GM10847 (cell line): ENCODE results near the gene PELI2.

Experiments used
- POLR2A ChIP-seq: IDR thresholded peaks from 2 replicates; pipeline ENCODE4 v1.6.1; 2011; ENCODE audit not compliant: insufficient read length; ENCODE audit errors: extremely low read depth

The PELI2 gene

GRCh38 chr14:56173365-56173922 is 55.2 kb downstream of the PELI2 start:
- no peak for TF ChIP-seq POLR2A

GRCh38 chr14:56175773-56176172 is 57.6 kb downstream of the PELI2 start:
- no peak for TF ChIP-seq POLR2A

- TF ChIP-seq POLR2A: no peak
These were observed 58.3 kb downstream of the PELI2 start for GRCh38 chr14:56176530-56176929.

- no peak for TF ChIP-seq POLR2A
These were observed 58.8 kb downstream of the PELI2 start for GRCh38 chr14:56177036-56177435.

GRCh38 chr14:56180754-56181542 is 62.7 kb downstream of the PELI2 start:
- no peak for TF ChIP-seq POLR2A

- TF ChIP-seq POLR2A: no peak
These were observed 63.5 kb downstream of the PELI2 start for GRCh38 chr14:56181681-56182085.

- TF ChIP-seq POLR2A: no peak
These were observed 64.2 kb downstream of the PELI2 start for GRCh38 chr14:56182410-56182809.

GRCh38 chr14:56183631-56184157 is 65.5 kb downstream of the PELI2 start:
- TF ChIP-seq POLR2A: no peak

GRCh38 chr14:56185992-56186391 is 67.8 kb downstream of the PELI2 start:
- no peak for TF ChIP-seq POLR2A

- no peak for TF ChIP-seq POLR2A
These were observed 69.5 kb downstream of the PELI2 start for GRCh38 chr14:56187736-56188135.

GRCh38 chr14:56189307-56189706 is 71.1 kb downstream of the PELI2 start:
- TF ChIP-seq POLR2A: no peak

GRCh38 chr14:56193347-56193746 is 75.1 kb downstream of the PELI2 start:
- TF ChIP-seq POLR2A: no peak

GRCh38 chr14:56194042-56194441 is 75.8 kb downstream of the PELI2 start:
- TF ChIP-seq POLR2A: no peak

- TF ChIP-seq POLR2A: no peak
These were observed 77.0 kb downstream of the PELI2 start for GRCh38 chr14:56195223-56195622.

GRCh38 chr14:56195704-56196103 is 77.5 kb downstream of the PELI2 start:
- TF ChIP-seq POLR2A: no peak

GRCh38 chr14:56196274-56196673 is 78.1 kb downstream of the PELI2 start:
- no peak for TF ChIP-seq POLR2A
